GM23248 (cell line): ENCODE measurements around the gene IQSEC1.

Source experiments
- EZH2 ChIP-seq: fragments of 200-600 bp; sonication (generic); IDR thresholded peaks from 2 replicates; pipeline ENCODE4 v1.6.1; 2018; ENCODE audit warnings: antibody characterized with exemption, mild to moderate bottlenecking; ENCODE audit not compliant: insufficient read depth, poor library complexity, severe bottlenecking
- EZH2phosphoT487 ChIP-seq: fragments of 200-600 bp; sonication (generic); IDR thresholded peaks from 2 replicates; pipeline ENCODE4 v1.6.1; 2018; ENCODE audit warnings: antibody characterized with exemption, moderate library complexity, mild to moderate bottlenecking, low read depth; ENCODE audit not compliant: insufficient read depth

DNA sequence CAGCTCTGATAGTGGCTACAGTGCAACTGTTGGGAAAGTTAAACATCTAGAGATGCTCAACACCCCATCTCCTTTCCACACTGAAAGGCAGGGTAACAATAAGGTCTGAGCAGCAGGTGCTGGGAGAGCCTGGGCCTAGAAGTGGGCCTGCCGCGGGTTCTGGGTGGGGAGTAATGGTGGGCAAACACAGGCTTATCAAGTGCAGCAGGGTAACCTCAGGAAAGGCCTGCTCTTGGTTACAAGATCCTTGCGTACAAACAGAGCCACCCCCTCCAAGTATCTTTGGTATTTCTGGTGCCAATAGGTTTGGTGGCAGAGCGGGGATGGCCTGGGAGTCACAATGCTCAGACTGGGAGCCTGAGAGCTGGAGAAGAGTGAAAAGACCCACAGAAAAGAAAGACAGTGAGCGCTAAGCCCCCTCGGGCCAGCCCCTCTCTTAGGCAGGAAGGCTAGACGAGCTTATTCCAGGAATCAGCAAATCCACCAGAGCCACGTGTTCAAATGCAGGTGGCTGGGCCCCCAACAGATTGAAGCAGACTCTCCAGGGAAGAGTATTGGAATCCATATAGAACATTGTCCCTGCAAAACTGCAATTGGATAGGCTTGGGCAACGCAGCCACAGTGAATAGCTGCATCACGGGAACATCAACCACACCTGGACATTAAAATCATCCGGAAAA is 2.7 kb downstream of the IQSEC1 start:
- no peak for TF ChIP-seq EZH2phosphoT487
- TF ChIP-seq EZH2: no peak
